ENCODE data around the gene CSPG4. TPM values are rescaled to one million over a fixed set of nuclear protein-coding genes. Genes with fewer than 3 reads are reported as not detected.
A peak's percentile ranks its signal among the peaks of the same experiment; 100 is the strongest.

CSPG4 gene
- total RNA-seq, 1 donor from 2014 or later, result 0.41 TPM

DNA sequence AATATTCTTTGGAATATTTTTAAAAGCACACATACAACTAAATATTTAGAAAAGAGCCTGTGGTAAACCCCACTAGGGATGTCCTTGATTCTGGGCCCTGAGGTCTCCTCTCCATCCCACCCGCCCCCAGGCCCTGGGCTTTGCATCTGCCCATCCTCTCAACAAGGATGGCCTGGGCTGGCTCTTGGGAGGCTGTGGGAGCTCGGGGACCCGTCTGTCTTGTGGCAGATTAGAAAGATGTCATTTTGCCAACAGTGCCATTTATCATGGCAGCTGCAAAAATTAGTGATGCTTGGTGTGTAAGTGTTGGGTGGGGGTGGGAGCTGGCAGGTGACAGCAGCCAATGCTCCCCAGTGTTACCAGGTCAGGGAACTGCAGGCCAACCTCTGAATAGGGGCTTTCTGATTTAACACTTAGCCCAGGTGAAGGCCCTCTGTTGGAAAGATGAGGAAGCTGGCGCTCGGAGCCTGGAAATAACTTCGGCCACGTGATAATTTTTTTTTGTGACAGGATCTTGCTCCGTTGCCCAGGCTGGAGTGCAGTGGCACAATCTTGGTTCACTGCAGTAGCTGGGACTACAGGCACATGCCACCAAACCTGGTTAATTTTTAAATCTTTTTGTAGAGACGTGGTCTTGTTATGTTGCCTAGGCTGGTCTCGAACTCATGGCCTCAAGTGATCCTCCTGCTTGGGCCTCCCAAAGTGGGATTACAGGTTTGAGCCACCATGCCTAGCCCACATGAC lies 16.9 kb upstream of the CSPG4 start:
- no peaks in the 10 kb centered on the region for H3K36me3 Mint-ChIP-seq (ENCODE audit: insufficient read depth)
- no peak for DNase-seq (ENCODE audit: low spot score, unreplicated experiment)
- TF ChIP-seq, protein P1, sequence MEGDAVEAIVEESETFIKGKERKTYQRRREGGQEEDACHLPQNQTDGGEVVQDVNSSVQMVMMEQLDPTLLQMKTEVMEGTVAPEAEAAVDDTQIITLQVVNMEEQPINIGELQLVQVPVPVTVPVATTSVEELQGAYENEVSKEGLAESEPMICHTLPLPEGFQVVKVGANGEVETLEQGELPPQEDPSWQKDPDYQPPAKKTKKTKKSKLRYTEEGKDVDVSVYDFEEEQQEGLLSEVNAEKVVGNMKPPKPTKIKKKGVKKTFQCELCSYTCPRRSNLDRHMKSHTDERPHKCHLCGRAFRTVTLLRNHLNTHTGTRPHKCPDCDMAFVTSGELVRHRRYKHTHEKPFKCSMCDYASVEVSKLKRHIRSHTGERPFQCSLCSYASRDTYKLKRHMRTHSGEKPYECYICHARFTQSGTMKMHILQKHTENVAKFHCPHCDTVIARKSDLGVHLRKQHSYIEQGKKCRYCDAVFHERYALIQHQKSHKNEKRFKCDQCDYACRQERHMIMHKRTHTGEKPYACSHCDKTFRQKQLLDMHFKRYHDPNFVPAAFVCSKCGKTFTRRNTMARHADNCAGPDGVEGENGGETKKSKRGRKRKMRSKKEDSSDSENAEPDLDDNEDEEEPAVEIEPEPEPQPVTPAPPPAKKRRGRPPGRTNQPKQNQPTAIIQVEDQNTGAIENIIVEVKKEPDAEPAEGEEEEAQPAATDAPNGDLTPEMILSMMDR (IDR thresholded peaks at IDR 0.05; ENCODE audit: unreplicated experiment), result no peak
- no peak overlapping the region for H3K4me3 Mint-ChIP-seq (ENCODE audit: low read depth)
- no peak overlapping the region for H3K27ac Mint-ChIP-seq
- no peaks in the 10 kb centered on the region for H3K4me1 Mint-ChIP-seq (ENCODE audit: low read depth)
- no peaks in the 10 kb centered on the region for H3K9me3 Mint-ChIP-seq (ENCODE audit: low read depth)
- peaks cover 18% of the 10 kb centered on the region for H3K27me3 Mint-ChIP-seq

DNA sequence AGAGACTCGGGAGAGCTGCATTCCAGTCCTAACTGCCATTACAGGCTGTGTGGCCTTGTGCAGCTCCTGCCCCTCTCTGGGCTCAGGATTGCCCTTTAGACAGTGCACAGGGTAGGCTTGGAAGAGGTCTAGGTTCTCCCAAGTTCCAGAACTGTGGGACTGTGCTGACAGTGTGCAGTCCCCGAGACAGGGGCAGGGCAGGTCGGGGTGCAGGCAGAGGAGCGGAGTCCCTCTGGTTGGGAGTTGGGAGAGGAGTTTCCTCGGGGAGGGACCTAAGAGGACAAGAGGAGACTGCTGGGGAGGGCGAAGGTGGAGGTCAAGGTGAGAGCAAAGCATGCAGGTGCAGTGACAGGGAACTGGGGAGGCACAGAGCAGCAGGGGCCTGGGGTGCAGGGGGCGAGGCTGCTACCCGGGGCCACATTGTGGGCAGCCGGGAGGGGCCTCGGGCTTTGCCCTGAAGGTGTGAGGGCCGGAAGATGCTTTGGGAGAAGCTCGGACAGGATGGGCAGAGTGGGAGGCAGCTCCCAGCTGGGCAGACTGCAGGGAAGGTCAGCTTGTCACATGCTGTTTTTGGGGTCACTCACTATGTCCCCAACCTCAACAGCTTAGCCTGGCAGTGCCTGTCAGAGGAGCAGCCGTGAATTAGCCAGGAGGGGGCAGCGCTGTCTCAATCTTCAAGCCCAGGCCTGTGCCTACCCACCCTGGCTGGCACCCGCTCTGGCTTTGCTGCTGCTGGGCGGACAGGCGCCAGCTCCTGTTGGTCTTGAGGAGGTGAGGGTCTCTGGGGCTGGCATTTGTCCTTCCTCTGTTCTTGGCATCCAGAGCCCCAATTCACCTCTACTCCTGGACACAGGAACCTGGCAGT lies 15.4 kb upstream of the CSPG4 start:
- H3K36me3 Mint-ChIP-seq (ENCODE audit: insufficient read depth), result no peaks in the 10 kb centered on the region
- no peaks in the 10 kb centered on the region for H3K9me3 Mint-ChIP-seq (ENCODE audit: low read depth)
- DNase-seq (ENCODE audit: low spot score, unreplicated experiment), result no peak
- H3K27me3 Mint-ChIP-seq, result peaks cover 18% of the 10 kb centered on the region
- no peak overlapping the region for H3K27ac Mint-ChIP-seq
- no peak overlapping the region for H3K4me3 Mint-ChIP-seq (ENCODE audit: low read depth)
- H3K4me1 Mint-ChIP-seq (ENCODE audit: low read depth), result peaks cover 3% of the 10 kb centered on the region
- TF ChIP-seq, protein P1 (IDR thresholded peaks at IDR 0.05; ENCODE audit: unreplicated experiment), result peak; percentile 58

DNA sequence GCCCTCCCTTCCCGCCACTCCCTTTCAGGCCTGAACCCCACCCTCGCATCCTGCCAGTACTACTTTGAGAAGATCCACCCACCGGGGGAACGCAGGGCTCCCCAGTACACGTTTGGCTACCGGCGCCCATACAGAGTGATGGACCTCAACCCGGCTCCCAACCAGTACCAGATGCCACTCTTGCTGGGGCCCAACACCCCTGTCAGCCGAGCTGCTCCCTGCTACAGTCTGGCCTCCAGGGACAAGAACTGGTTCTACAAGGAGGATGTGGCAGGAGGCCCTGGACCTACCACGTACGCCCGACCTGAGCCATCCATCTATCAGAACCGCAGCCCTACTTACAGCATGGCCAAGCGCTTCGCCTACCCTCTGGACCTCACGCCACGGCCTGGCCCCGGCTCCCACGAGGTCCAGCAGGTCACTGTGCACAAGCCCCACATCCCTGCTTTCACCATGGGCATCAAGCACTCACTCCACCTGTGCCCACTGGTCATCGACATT lies 14.4 kb upstream of the CSPG4 start:
- H3K27me3 Mint-ChIP-seq, result peaks cover 19% of the 10 kb centered on the region
- H3K4me3 Mint-ChIP-seq (ENCODE audit: low read depth), result no peak overlapping the region
- H3K36me3 Mint-ChIP-seq (ENCODE audit: insufficient read depth), result no peaks in the 10 kb centered on the region
- no peak for DNase-seq (ENCODE audit: low spot score, unreplicated experiment)
- peaks cover 3% of the 10 kb centered on the region for H3K4me1 Mint-ChIP-seq (ENCODE audit: low read depth)
- H3K27ac Mint-ChIP-seq, result no peak overlapping the region
- TF ChIP-seq, protein P1 (IDR thresholded peaks at IDR 0.05; ENCODE audit: unreplicated experiment), result no peak
- no peaks in the 10 kb centered on the region for H3K9me3 Mint-ChIP-seq (ENCODE audit: low read depth)

DNA sequence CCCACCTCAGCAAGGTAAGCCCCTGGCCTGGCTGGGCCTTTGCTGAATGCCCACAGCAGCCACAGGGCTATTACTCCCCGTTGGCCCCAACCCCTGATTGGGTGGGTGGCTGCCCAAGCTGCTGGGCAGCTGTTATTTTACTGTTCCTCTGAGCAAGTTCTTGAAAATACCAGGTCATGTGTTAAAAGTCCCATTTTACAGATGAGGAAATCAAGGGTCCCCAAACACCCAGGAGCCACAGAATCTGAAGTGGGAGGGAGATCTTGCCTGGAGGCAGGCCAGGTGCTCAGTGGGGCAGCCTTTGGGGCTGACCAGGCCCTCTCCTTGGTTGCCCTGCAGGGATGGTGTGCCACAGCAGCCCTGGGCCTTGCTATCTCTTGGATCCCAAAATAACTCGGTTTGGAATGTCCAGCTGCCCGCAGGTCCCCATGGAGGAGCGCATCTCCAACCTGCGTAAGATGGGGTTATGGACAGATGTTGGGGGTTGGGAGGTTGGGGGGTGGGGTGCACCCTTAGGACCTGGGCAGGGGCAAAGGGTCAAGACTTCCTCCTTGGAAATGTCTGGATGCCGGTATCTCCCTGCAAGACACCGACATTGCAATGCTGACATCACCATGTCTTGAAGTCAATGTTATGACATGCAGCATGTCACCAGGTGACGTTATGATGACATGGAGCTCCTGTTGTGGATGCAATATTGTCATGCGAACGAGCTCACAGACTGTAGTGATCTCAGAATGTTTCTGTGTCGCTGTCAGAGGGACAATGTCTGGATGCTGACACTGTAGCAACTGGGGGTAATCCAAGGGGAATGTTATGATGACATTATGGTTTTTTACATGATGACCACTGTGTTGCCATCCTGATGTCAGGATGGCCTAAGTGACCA lies 13.3 kb upstream of the CSPG4 start:
- Mint-ChIP-seq H3K27ac (no peak overlapping the region), H3K27me3 (peaks cover 28% of the 10 kb centered on the region), H3K4me3 (ENCODE audit: low read depth) (no peak overlapping the region), H3K4me1 (ENCODE audit: low read depth) (peaks cover 3% of the 10 kb centered on the region), H3K9me3 (ENCODE audit: low read depth) (no peaks in the 10 kb centered on the region), H3K36me3 (ENCODE audit: insufficient read depth) (no peaks in the 10 kb centered on the region)
- DNase-seq (ENCODE audit: low spot score, unreplicated experiment), result no peak
- TF ChIP-seq, protein P1 (IDR thresholded peaks at IDR 0.05; ENCODE audit: unreplicated experiment), result no peak
